HepG2 (cell line): Measurements from ENCODE around the gene C5orf58. TPM values are rescaled to one million over a fixed set of nuclear protein-coding genes. Genes with fewer than 3 reads are reported as not detected.

Experiments used
- HNRNPUL1 ChIP-seq: fragments of 200-400 bp; formaldehyde crosslinking; IDR thresholded peaks from 2 replicates; pipeline ENCODE4 v1.6.1; 2017; ENCODE audit warnings: low read depth, mild to moderate bottlenecking, low read length, moderate library complexity
- KDM1A ChIP-seq: IDR thresholded peaks from 2 replicates; pipeline ENCODE4 v1.6.1; 2016; ENCODE audit warnings: missing compliant biosample characterization
- KLF12 ChIP-seq: sonication (generic); formaldehyde crosslinking; IDR thresholded peaks from 2 replicates; pipeline ENCODE4 v1.4.0; 2020; ENCODE audit warnings: missing genetic modification reagents, borderline replicate concordance
- KLF9 ChIP-seq: IDR thresholded peaks from 2 replicates; pipeline ENCODE4 v1.6.1; 2016; ENCODE audit warnings: low read depth
- NCOA1 ChIP-seq: sonication (generic); formaldehyde crosslinking; IDR thresholded peaks from 2 replicates; pipeline ENCODE4 v1.9.0; 2021; ENCODE audit warnings: missing genetic modification reagents
- NR2C2 ChIP-seq: sonication (generic); formaldehyde crosslinking; IDR thresholded peaks from 2 replicates; pipeline ENCODE4 v1.4.0; 2020; ENCODE audit warnings: missing genetic modification reagents, mild to moderate bottlenecking, moderate library complexity, borderline replicate concordance
- SMAD9 ChIP-seq: sonication (generic); formaldehyde crosslinking; IDR thresholded peaks from 2 replicates; pipeline ENCODE4 v1.5.1; 2020; ENCODE audit warnings: mild to moderate bottlenecking, missing genetic modification reagents
- ZEB1 ChIP-seq: IDR thresholded peaks from 2 replicates; pipeline ENCODE4 v1.6.1; 2012; ENCODE audit warnings: mild to moderate bottlenecking, low read depth, inconsistent platforms; ENCODE audit not compliant: insufficient replicate concordance
- ZNF317 ChIP-seq: sonication (generic); formaldehyde crosslinking; IDR thresholded peaks from 2 replicates; pipeline ENCODE4 v1.5.0; 2020; ENCODE audit warnings: mild to moderate bottlenecking, missing genetic modification reagents
- ZNF841 ChIP-seq: sonication (generic); formaldehyde crosslinking; IDR thresholded peaks from 2 replicates; pipeline ENCODE4 v1.8.1; 2023; ENCODE audit warnings: missing genetic modification reagents, borderline replicate concordance
- polyA plus RNA-seq, 8 experiments: library from polyadenylated mRNA; depleted of rRNA in 3 of 8; stranded (reverse) in 7 of 8; unstranded in 1 of 8; fragments of >200 nt; fragmentation: Illumina TruSeq in 4 of 8; extraction: Trizol in 4 of 8; gene quantifications; 2 replicates each; pipeline versions ENCODE4 v1.2.1 to v1.2.3, GENCODE V29; 2011 to 2016; ENCODE audit warnings: low read depth in 4 of 8, missing spikeins in 1 of 8, mixed read lengths in 1 of 8; ENCODE audit not compliant: insufficient read depth in 1 of 8
- total RNA-seq, 5 experiments: library from RNA; depleted of rRNA; stranded (reverse); fragments of >200 nt; fragmentation: Illumina TruSeq; extraction: Trizol; gene quantifications; 2 replicates each; pipeline ENCODE4 v1.2.3, GENCODE V29; 2016; ENCODE audit warnings: low read depth in 1 of 5
- TF ChIP-seq, protein P1 (sequence below): fragments of 450-650 bp; IDR thresholded peaks from 2 replicates; pipeline ENCODE4 v1.6.1; 2017; ENCODE audit warnings: mild to moderate bottlenecking
- TF ChIP-seq, protein P2 (sequence below): IDR thresholded peaks from 2 replicates; pipeline ENCODE4 v1.6.1; 2016; ENCODE audit warnings: missing compliant biosample characterization, missing genetic modification reagents, borderline replicate concordance
- TF ChIP-seq, protein P3 (sequence below): sonication (generic); formaldehyde crosslinking; IDR thresholded peaks from 2 replicates; pipeline ENCODE4 v1.5.0; 2020; ENCODE audit warnings: missing genetic modification reagents

C5orf58 gene
- total and polyA plus RNA-seq, 2 of the 13 experiments (the other 11 are each of a cell fraction or from before 2014, with no cell fraction given): not detected

DNA sequence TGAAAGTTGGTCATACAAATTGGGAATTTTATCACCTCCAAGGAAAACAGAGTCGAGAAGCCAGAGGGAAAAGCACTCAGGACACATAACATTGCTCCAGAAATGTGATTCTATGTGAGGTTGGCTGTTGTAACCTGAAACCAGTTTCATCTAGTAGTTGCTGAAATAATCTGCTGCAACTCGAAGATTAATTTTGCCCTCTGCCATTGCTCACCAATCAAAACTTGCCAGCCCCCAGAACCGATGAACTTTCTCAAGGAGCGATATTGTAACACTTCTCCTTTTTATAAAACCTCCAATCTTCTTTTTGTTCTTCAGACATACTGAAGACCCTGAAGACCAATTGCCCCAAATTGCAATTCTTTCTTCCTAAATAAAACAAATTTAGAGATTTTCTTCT is 31.1 kb downstream of the C5orf58 start (continued):
- TF ChIP-seq ZEB1 (no peak), NCOA1 (CRISPR knock-in tag) (no peak), KDM1A (no peak), ZNF841 (CRISPR knock-in tag) (no peak), ZNF317 (CRISPR knock-in tag) (no peak), NR2C2 (CRISPR knock-in tag) (no peak), HNRNPUL1 (no peak), KLF12 (CRISPR knock-in tag) (no peak), SMAD9 (CRISPR knock-in tag) (no peak), KLF9 (CRISPR knock-in tag) (no peak)
- TF ChIP-seq, protein P1, sequence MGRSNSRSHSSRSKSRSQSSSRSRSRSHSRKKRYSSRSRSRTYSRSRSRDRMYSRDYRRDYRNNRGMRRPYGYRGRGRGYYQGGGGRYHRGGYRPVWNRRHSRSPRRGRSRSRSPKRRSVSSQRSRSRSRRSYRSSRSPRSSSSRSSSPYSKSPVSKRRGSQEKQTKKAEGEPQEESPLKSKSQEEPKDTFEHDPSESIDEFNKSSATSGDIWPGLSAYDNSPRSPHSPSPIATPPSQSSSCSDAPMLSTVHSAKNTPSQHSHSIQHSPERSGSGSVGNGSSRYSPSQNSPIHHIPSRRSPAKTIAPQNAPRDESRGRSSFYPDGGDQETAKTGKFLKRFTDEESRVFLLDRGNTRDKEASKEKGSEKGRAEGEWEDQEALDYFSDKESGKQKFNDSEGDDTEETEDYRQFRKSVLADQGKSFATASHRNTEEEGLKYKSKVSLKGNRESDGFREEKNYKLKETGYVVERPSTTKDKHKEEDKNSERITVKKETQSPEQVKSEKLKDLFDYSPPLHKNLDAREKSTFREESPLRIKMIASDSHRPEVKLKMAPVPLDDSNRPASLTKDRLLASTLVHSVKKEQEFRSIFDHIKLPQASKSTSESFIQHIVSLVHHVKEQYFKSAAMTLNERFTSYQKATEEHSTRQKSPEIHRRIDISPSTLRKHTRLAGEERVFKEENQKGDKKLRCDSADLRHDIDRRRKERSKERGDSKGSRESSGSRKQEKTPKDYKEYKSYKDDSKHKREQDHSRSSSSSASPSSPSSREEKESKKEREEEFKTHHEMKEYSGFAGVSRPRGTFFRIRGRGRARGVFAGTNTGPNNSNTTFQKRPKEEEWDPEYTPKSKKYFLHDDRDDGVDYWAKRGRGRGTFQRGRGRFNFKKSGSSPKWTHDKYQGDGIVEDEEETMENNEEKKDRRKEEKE: no peak
- TF ChIP-seq, protein P2, sequence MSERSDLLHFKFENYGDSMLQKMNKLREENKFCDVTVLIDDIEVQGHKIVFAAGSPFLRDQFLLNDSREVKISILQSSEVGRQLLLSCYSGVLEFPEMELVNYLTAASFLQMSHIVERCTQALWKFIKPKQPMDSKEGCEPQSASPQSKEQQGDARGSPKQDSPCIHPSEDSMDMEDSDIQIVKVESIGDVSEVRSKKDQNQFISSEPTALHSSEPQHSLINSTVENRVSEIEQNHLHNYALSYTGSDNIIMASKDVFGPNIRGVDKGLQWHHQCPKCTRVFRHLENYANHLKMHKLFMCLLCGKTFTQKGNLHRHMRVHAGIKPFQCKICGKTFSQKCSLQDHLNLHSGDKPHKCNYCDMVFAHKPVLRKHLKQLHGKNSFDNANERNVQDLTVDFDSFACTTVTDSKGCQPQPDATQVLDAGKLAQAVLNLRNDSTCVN (CRISPR knock-in tag): no peak
- TF ChIP-seq, protein P3, sequence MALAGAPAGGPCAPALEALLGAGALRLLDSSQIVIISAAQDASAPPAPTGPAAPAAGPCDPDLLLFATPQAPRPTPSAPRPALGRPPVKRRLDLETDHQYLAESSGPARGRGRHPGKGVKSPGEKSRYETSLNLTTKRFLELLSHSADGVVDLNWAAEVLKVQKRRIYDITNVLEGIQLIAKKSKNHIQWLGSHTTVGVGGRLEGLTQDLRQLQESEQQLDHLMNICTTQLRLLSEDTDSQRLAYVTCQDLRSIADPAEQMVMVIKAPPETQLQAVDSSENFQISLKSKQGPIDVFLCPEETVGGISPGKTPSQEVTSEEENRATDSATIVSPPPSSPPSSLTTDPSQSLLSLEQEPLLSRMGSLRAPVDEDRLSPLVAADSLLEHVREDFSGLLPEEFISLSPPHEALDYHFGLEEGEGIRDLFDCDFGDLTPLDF: no peak
